Measurements from ENCODE around the gene ARHGEF26.

Gene ARHGEF26

GRCh38 chr3:154275965-154276364, 154.8 kb downstream of the ARHGEF26 start:
- Histone ChIP-seq H3K27ac (ENCODE audit: insufficient read depth, low read depth, low read length, poor library complexity, severe bottlenecking) (no peak overlapping the region), H3K9me3 (ENCODE audit: control insufficient read depth, low read length) (no peaks in the 10 kb centered on the region), H3K4me1 (ENCODE audit: control insufficient read depth, insufficient read depth, low read length) (no peaks in the 10 kb centered on the region), H3K36me3 (ENCODE audit: control insufficient read depth, insufficient read depth, low read length) (peaks cover 52% of the 10 kb centered on the region), H3K4me3 (ENCODE audit: insufficient read depth, low read depth, low read length) (no peak overlapping the region), H3K27me3 (ENCODE audit: control insufficient read depth, insufficient read depth, low read length, poor library complexity, severe bottlenecking) (no peaks in the 10 kb centered on the region)
- WGBS, 2 experiments: 96% methylated on average over 2 of the region's 2 CpGs

GRCh38 chr3:154280161-154280560, 159.0 kb downstream of the ARHGEF26 start:
- H3K27me3 ChIP-seq (ENCODE audit: control insufficient read depth, insufficient read depth, low read length, poor library complexity, severe bottlenecking): no peaks in the 10 kb centered on the region
- no peak overlapping the region for H3K27ac ChIP-seq (ENCODE audit: insufficient read depth, low read depth, low read length, poor library complexity, severe bottlenecking)
- 100% methylated on average over 1 of the region's 1 CpG; no CpG with 5 or more reads in 1 of the 2 experiments for WGBS, 2 experiments
- H3K4me3 ChIP-seq (ENCODE audit: insufficient read depth, low read depth, low read length): no peak overlapping the region
- H3K36me3 ChIP-seq (ENCODE audit: control insufficient read depth, insufficient read depth, low read length): peaks cover 41% of the 10 kb centered on the region
- H3K4me1 ChIP-seq (ENCODE audit: control insufficient read depth, insufficient read depth, low read length): no peaks in the 10 kb centered on the region
- H3K9me3 ChIP-seq (ENCODE audit: control insufficient read depth, low read length): no peaks in the 10 kb centered on the region

GRCh38 chr3:154285221-154285620, 164.0 kb downstream of the ARHGEF26 start:
- Histone ChIP-seq H3K9me3 (ENCODE audit: control insufficient read depth, low read length) (no peaks in the 10 kb centered on the region), H3K36me3 (ENCODE audit: control insufficient read depth, insufficient read depth, low read length) (peaks cover 32% of the 10 kb centered on the region), H3K27ac (ENCODE audit: insufficient read depth, low read depth, low read length, poor library complexity, severe bottlenecking) (no peak overlapping the region), H3K27me3 (ENCODE audit: control insufficient read depth, insufficient read depth, low read length, poor library complexity, severe bottlenecking) (no peaks in the 10 kb centered on the region), H3K4me3 (ENCODE audit: insufficient read depth, low read depth, low read length) (no peak overlapping the region), H3K4me1 (ENCODE audit: control insufficient read depth, insufficient read depth, low read length) (no peaks in the 10 kb centered on the region)
- WGBS, 2 experiments: 96 to 100% methylated on average over 2 of the region's 2 CpGs

GRCh38 chr3:154290187-154290586, 169.0 kb downstream of the ARHGEF26 start:
- Histone ChIP-seq H3K27me3 (ENCODE audit: control insufficient read depth, insufficient read depth, low read length, poor library complexity, severe bottlenecking) (no peaks in the 10 kb centered on the region), H3K36me3 (ENCODE audit: control insufficient read depth, insufficient read depth, low read length) (peaks cover 47% of the 10 kb centered on the region), H3K4me1 (ENCODE audit: control insufficient read depth, insufficient read depth, low read length) (no peaks in the 10 kb centered on the region), H3K9me3 (ENCODE audit: control insufficient read depth, low read length) (no peaks in the 10 kb centered on the region), H3K27ac (ENCODE audit: insufficient read depth, low read depth, low read length, poor library complexity, severe bottlenecking) (no peak overlapping the region), H3K4me3 (ENCODE audit: insufficient read depth, low read depth, low read length) (no peak overlapping the region)
- WGBS, 2 experiments: 97 to 98% methylated on average over 5 of the region's 5 CpGs

GRCh38 chr3:154294016-154294415, 172.8 kb downstream of the ARHGEF26 start:
- Histone ChIP-seq H3K36me3 (ENCODE audit: control insufficient read depth, insufficient read depth, low read length) (peaks cover 43% of the 10 kb centered on the region), H3K27ac (ENCODE audit: insufficient read depth, low read depth, low read length, poor library complexity, severe bottlenecking) (no peak overlapping the region), H3K4me3 (ENCODE audit: insufficient read depth, low read depth, low read length) (no peak overlapping the region), H3K4me1 (ENCODE audit: control insufficient read depth, insufficient read depth, low read length) (no peaks in the 10 kb centered on the region), H3K9me3 (ENCODE audit: control insufficient read depth, low read length) (no peaks in the 10 kb centered on the region), H3K27me3 (ENCODE audit: control insufficient read depth, insufficient read depth, low read length, poor library complexity, severe bottlenecking) (no peaks in the 10 kb centered on the region)
- 98 to 100% methylated on average over 1 to 2 of the region's 2 CpGs for WGBS, 2 experiments

GRCh38 chr3:154301561-154301960, 180.4 kb downstream of the ARHGEF26 start:
- no peak overlapping the region for H3K4me3 ChIP-seq (ENCODE audit: insufficient read depth, low read depth, low read length)
- H3K27ac ChIP-seq (ENCODE audit: insufficient read depth, low read depth, low read length, poor library complexity, severe bottlenecking): no peak overlapping the region
- WGBS, 2 experiments: 97 to 100% methylated on average over 2 to 3 of the region's 3 CpGs
- no peaks in the 10 kb centered on the region for H3K27me3 ChIP-seq (ENCODE audit: control insufficient read depth, insufficient read depth, low read length, poor library complexity, severe bottlenecking)
- H3K36me3 ChIP-seq (ENCODE audit: control insufficient read depth, insufficient read depth, low read length): peaks cover 42% of the 10 kb centered on the region
- no peaks in the 10 kb centered on the region for H3K9me3 ChIP-seq (ENCODE audit: control insufficient read depth, low read length)
- H3K4me1 ChIP-seq (ENCODE audit: control insufficient read depth, insufficient read depth, low read length): no peaks in the 10 kb centered on the region

GRCh38 chr3:154304116-154304786, 183.1 kb downstream of the ARHGEF26 start:
- no peaks in the 10 kb centered on the region for H3K27me3 ChIP-seq (ENCODE audit: control insufficient read depth, insufficient read depth, low read length, poor library complexity, severe bottlenecking)
- H3K4me3 ChIP-seq (ENCODE audit: insufficient read depth, low read depth, low read length): no peak overlapping the region
- peaks cover 47% of the 10 kb centered on the region for H3K36me3 ChIP-seq (ENCODE audit: control insufficient read depth, insufficient read depth, low read length)
- H3K9me3 ChIP-seq (ENCODE audit: control insufficient read depth, low read length): no peaks in the 10 kb centered on the region
- no peak overlapping the region for H3K27ac ChIP-seq (ENCODE audit: insufficient read depth, low read depth, low read length, poor library complexity, severe bottlenecking)
- H3K4me1 ChIP-seq (ENCODE audit: control insufficient read depth, insufficient read depth, low read length): no peaks in the 10 kb centered on the region

- H3K9me3 ChIP-seq (ENCODE audit: control insufficient read depth, low read length): no peaks in the 10 kb centered on the region
- H3K27ac ChIP-seq (ENCODE audit: insufficient read depth, low read depth, low read length, poor library complexity, severe bottlenecking): no peak overlapping the region
- 95 to 100% methylated on average over 2 to 3 of the region's 3 CpGs for WGBS, 2 experiments
- peaks cover 47% of the 10 kb centered on the region for H3K36me3 ChIP-seq (ENCODE audit: control insufficient read depth, insufficient read depth, low read length)
- no peaks in the 10 kb centered on the region for H3K4me1 ChIP-seq (ENCODE audit: control insufficient read depth, insufficient read depth, low read length)
- H3K4me3 ChIP-seq (ENCODE audit: insufficient read depth, low read depth, low read length): no peak overlapping the region
- H3K27me3 ChIP-seq (ENCODE audit: control insufficient read depth, insufficient read depth, low read length, poor library complexity, severe bottlenecking): no peaks in the 10 kb centered on the region
Observed at GRCh38 chr3:154304936-154305335, 183.7 kb downstream of the ARHGEF26 start.

GRCh38 chr3:154307363-154307762, 186.2 kb downstream of the ARHGEF26 start:
- Histone ChIP-seq H3K4me3 (ENCODE audit: insufficient read depth, low read depth, low read length) (no peak overlapping the region), H3K9me3 (ENCODE audit: control insufficient read depth, low read length) (no peaks in the 10 kb centered on the region), H3K36me3 (ENCODE audit: control insufficient read depth, insufficient read depth, low read length) (peaks cover 33% of the 10 kb centered on the region), H3K27me3 (ENCODE audit: control insufficient read depth, insufficient read depth, low read length, poor library complexity, severe bottlenecking) (no peaks in the 10 kb centered on the region), H3K27ac (ENCODE audit: insufficient read depth, low read depth, low read length, poor library complexity, severe bottlenecking) (no peak overlapping the region), H3K4me1 (ENCODE audit: control insufficient read depth, insufficient read depth, low read length) (no peaks in the 10 kb centered on the region)
